ENCODE measurements around the gene RALB.

RALB gene

GRCh38 chr2:120269076-120269744 lies 16.6 kb downstream of the RALB start:
- no peak for DNase-seq

GRCh38 chr2:120269816-120270215 lies 17.2 kb downstream of the RALB start:
- DNase-seq, result no peak

- DNase-seq, result no peak
Measured at GRCh38 chr2:120271711-120272379, 19.2 kb downstream of the RALB start.

GRCh38 chr2:120272763-120273481 lies 20.3 kb downstream of the RALB start:
- no peak for DNase-seq

- no peak for DNase-seq
Measured at GRCh38 chr2:120275617-120276400, 23.2 kb downstream of the RALB start.

- no peak for DNase-seq
Measured at GRCh38 chr2:120277505-120278205, 25.0 kb downstream of the RALB start.

- DNase-seq, result no peak
Measured at GRCh38 chr2:120278901-120279300, 26.2 kb downstream of the RALB start.

- DNase-seq, result no peak
Measured at GRCh38 chr2:120279708-120280107, 27.1 kb downstream of the RALB start.

GRCh38 chr2:120283649-120284048 lies 31.0 kb downstream of the RALB start:
- no peak for DNase-seq

- no peak for DNase-seq
Measured at GRCh38 chr2:120285056-120285455, 32.4 kb downstream of the RALB start.

- DNase-seq, result peak; percentile 50
Measured at GRCh38 chr2:120287183-120288015, 34.7 kb downstream of the RALB start.

- no peak for DNase-seq
Measured at GRCh38 chr2:120288016-120288373, 35.3 kb downstream of the RALB start.

- no peak for DNase-seq
Measured at GRCh38 chr2:120289221-120289906, 36.7 kb downstream of the RALB start.

- no peak for DNase-seq
Measured at GRCh38 chr2:120290737-120291136, 38.1 kb downstream of the RALB start.

GRCh38 chr2:120291401-120292311 lies 39.0 kb downstream of the RALB start:
- no peak for DNase-seq

GRCh38 chr2:120293096-120294007 lies 40.7 kb downstream of the RALB start:
- DNase-seq, result no peak

GRCh38 chr2:120294008-120294340 lies 41.3 kb downstream of the RALB start:
- DNase-seq, result no peak

GRCh38 chr2:120298173-120298835 lies 45.7 kb downstream of the RALB start:
- DNase-seq, result no peak
